Activated T-cell treated with anti-CD3 and anti-CD28 coated beads for 4 hours (primary cell): Measurements from ENCODE around the gene NEDD4L.
"Not testable (repeated sequence)": the region's sequence is repeated elsewhere in the genome, so short reads cannot be mapped to it uniquely, and the experiment has no call there.

Experiments used
- DNase-seq: peaks from one replicate; pipeline ENCODE4 v3.0.0-alpha.2; 2020

Gene NEDD4L

GRCh38 chr18:58043491-58044369 is at the start of gene NEDD4L:
Gene NEDD4L (plus strand): TSS chr18:58044226. CDS start chr18:58044661, 435 bp downstream.
- peak; percentile 74 for DNase-seq

GRCh38 chr18:57995331-57995730 is 48.7 kb upstream of the NEDD4L start:
- no peak for DNase-seq

GRCh38 chr18:57996894-57997293 is 47.1 kb upstream of the NEDD4L start:
- not testable (repeated sequence) for DNase-seq

- DNase-seq, result no peak
These were observed 46.2 kb upstream of the NEDD4L start for GRCh38 chr18:57997820-57998219.

GRCh38 chr18:57998461-57998860 is 45.6 kb upstream of the NEDD4L start:
- DNase-seq, result no peak

- no peak for DNase-seq
These were observed 39.7 kb upstream of the NEDD4L start for GRCh38 chr18:58004317-58004716.

- DNase-seq, result no peak
These were observed 39.0 kb upstream of the NEDD4L start for GRCh38 chr18:58005011-58005410.

- no peak for DNase-seq
These were observed 38.0 kb upstream of the NEDD4L start for GRCh38 chr18:58005885-58006523.

GRCh38 chr18:58009166-58009565 is 34.9 kb upstream of the NEDD4L start:
- DNase-seq, result no peak

GRCh38 chr18:58010265-58010664 is 33.8 kb upstream of the NEDD4L start:
- no peak for DNase-seq

- DNase-seq, result no peak
These were observed 31.7 kb upstream of the NEDD4L start for GRCh38 chr18:58012356-58012755.

GRCh38 chr18:58013241-58014211 is 30.5 kb upstream of the NEDD4L start:
- DNase-seq, result no peak

GRCh38 chr18:58015065-58015780 is 28.8 kb upstream of the NEDD4L start:
- no peak for DNase-seq

- DNase-seq, result no peak
These were observed 26.8 kb upstream of the NEDD4L start for GRCh38 chr18:58017267-58017666.

GRCh38 chr18:58020567-58021107 is 23.4 kb upstream of the NEDD4L start:
- no peak for DNase-seq

- no peak for DNase-seq
These were observed 22.5 kb upstream of the NEDD4L start for GRCh38 chr18:58021504-58021903.

- no peak for DNase-seq
These were observed 20.9 kb upstream of the NEDD4L start for GRCh38 chr18:58023108-58023507.

GRCh38 chr18:58024139-58024538 is 19.9 kb upstream of the NEDD4L start:
- DNase-seq, result no peak

- DNase-seq, result no peak
These were observed 18.8 kb upstream of the NEDD4L start for GRCh38 chr18:58025205-58025604.

- no peak for DNase-seq
These were observed 18.3 kb upstream of the NEDD4L start for GRCh38 chr18:58025733-58026132.

- no peak for DNase-seq
These were observed 17.6 kb upstream of the NEDD4L start for GRCh38 chr18:58026395-58026794.

- no peak for DNase-seq
These were observed 17.2 kb upstream of the NEDD4L start for GRCh38 chr18:58026857-58027256.
